SHP77 treated with DMSO at 0.1 percent for 48 hours (cell line): ENCODE results near the gene CLIC5.

Experiments
- DNase-seq: peaks from one replicate; lab custom pipeline; 2025; lab: John Stamatoyannopoulos, UW

CLIC5 gene

GRCh38 chr6:45997875-45998506 lies 17.7 kb downstream of the CLIC5 start:
- DNase-seq: no peak

GRCh38 chr6:45991189-45991588 lies 24.5 kb downstream of the CLIC5 start:
- no peak for DNase-seq

GRCh38 chr6:45990162-45990561 lies 25.5 kb downstream of the CLIC5 start:
- DNase-seq: no peak

- no peak for DNase-seq
Observed at GRCh38 chr6:45988635-45989034, 27.0 kb downstream of the CLIC5 start.

DNA sequence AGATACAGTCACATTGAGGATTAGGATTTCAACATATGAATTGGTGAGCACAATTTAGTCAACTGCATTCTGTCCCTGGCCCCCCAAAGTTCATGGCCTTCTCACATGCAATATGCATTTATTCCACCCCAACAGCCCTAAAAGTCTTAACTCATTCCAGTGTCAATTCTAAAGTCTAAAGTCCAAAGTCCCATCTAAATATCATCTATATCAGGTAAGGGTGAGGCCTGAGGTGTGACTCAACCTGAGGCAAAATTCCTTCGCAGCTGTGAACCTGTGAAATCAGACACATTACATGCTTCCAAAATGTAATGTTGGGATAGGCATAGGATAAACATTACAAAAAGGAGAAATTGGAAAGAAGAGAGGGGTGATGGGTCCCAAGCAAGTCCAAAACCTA lies 27.8 kb downstream of the CLIC5 start:
- no peak for DNase-seq

DNA sequence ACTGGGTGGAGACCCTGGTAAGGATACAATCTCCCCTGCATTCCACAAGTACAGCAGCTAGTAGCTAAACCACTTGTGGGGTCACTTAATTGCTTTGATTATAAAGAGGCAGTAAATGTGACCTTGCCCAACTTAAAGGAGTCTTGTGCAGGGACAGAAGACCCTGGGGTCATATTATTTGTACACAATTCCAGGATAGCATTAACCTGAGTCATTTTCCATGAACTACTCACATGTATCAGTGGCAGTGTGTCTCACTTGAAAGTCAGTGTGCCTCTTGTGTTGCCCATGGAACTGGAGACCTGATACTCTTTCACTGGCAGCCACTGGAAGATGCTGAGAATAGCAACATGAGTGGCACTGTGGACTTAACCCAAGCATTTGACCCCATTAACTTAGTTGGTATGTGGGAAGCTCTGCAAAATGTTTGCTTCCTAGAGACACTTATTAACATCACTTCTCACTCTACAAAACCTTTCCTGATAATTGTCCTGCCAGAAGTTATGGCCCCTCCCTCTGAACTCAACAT lies 28.9 kb downstream of the CLIC5 start:
- DNase-seq: no peak

- DNase-seq: no peak
Observed at GRCh38 chr6:45984788-45985425, 30.8 kb downstream of the CLIC5 start.

DNA sequence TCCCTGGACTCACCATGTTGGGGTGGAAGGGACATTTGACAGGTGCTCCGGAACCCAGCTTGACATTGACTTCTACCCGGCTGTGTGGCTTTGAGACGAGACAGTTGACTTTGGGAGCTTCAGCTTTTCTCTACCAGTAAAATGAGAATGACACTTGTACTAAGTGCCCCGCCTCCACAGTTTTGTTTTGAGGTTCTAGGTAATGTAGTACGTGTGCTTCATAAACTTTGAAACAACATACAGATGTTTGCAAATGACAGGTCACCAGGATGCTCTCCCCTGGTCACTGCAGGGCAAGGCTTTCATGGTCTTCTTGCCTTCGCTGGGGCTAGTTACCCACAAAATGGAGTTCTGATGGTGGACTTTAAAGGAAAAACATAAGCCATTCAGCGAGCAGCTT lies 31.3 kb downstream of the CLIC5 start:
- DNase-seq: no peak

DNA sequence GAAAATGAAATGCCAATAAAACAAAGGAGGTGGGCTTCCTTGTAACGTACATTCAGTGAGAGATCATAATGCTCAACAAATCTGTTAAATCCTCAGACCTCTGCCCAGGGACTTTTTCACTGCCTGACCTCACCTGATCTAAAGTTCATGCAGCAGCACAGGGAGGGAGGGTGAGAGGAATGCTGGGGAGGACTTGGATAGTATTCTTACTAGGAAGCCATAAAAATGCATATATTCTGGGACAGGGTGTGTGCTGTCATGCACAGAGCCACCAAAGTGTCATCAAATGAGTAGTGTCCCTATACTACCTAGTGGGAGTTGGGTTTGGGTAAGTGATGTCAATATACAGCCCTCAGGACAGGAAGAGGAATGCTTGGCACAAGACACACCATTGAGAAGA lies 32.6 kb downstream of the CLIC5 start:
- no peak for DNase-seq

DNA sequence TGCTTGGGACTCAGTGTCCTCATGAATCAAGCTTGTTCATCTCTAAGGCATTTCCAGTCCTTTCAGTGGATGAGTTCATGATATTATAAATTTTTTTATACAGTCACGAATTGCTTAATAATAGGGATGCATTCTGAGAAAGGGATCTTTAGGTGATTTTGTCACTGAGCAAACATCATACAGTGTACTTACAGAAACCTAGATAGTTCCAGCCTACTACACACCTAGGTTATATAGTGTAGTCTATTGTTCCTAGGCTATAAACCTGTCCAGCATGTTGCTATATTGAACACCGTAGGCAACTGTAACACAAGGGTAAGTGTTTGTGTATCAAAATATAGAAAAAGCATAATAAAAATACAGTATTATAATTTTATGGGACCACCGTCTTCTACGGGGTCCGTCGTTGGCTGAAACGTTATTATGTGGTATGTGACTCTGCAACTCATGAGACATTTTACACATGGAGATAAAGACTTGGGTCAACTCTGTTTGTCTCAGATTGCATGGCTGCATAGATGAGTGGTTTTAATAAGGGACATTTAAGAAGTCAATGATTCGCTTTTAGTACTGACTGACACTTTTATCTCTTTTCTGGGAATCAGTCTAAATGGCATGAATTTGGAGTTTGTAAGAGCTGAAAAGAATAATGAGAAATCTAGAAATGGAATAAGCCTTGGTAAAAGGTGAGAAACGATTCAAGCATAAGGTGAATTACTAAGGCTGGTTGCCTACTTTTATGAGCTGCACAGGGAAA lies 33.2 kb downstream of the CLIC5 start:
- no peak for DNase-seq

- no peak for DNase-seq
Observed at GRCh38 chr6:45981046-45981445, 34.6 kb downstream of the CLIC5 start.

DNA sequence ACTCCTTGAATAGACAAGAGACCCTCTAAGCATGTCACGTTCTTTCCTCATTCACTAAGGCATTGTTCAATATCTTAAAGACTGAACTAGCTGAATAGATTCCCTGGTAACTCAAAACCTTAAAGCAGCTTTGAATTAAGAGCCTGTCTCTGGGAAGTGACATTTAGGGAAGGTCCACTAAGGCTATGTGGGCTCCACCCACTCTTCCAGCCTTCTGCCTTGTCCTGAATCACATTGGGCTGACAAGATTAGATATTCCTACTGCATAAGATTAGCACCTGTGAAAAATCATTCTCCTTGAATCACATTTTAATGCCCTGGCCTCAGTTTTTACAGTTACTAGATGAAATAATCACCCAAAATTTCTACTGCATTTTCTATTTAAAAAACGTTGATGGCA lies 36.3 kb downstream of the CLIC5 start:
- no peak for DNase-seq

- DNase-seq: no peak
Observed at GRCh38 chr6:45974596-45974995, 41.1 kb downstream of the CLIC5 start.

DNA sequence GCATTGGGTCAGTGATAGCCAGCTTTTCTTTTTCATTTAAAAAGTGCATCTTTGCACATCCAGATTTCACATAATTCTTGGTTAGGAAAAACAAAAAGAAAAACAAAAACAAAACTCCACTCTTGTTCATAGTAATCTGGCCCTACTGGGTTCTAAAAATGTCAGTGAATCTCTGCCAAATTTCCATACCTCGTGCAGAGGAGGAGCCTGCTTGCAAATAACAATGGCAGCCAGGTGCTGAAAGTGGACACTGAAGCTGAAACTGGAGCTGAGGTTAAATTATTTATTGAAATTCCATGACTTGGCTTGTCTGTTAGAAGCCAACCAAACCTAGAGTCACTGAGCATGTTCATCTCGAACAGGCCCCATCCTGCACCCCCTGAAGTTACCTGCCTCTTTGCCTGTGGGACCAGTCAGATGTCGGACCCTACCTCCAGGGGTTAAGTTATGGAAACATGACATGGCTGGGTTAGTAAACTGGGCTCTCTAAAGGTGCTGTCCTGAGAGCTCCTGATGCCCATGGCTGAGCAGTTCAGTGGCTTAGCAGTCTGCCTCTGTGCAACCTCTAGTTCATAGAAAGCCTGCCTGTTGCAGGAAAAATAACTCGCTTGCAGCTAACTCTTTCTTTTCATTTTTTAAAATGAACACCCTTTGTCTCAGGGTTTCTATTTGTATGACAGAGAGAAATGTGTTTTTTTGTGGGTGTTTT lies 42.7 kb downstream of the CLIC5 start:
- no peak for DNase-seq

- DNase-seq: no peak
Observed at GRCh38 chr6:45971287-45971686, 44.4 kb downstream of the CLIC5 start.

DNA sequence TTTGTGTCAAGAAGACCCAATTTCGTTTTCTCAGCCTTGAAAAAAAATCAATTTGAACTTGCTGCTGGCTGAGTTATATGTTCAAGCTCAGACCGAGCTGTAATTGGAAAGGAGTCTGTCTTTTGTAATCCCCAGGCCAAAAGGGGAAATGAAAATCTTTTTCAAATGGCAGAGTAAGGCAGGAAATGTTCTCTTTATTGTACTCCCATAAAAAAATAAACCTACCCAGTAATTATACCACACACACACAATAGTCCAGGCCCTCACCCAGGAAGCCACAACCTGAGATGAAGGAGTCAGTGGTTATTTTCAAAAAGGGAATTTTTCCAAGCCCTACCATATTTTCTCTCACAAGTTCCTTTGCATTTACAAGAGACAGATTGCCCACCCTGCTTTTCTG lies 45.3 kb downstream of the CLIC5 start:
- no peak for DNase-seq

DNA sequence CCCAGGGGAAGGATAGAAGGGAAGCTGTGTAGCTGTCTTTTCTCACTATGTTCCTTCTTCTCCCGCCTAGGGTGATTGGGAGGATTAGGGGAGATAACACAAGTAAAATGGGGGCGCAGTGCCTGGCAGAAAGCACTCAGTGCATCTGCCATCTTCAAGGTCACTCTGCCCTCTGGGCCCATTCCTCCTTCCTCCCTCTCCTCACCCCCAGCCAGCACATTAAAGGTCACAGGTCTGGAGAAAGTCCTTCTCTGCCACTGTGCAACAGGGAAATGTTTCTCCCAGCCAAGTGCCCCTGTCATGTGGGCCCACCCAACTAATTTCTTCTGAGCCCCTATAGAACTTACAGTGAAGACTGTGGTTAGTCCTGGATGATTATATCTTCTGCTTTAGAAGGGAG lies 45.8 kb downstream of the CLIC5 start:
- no peak for DNase-seq

DNA sequence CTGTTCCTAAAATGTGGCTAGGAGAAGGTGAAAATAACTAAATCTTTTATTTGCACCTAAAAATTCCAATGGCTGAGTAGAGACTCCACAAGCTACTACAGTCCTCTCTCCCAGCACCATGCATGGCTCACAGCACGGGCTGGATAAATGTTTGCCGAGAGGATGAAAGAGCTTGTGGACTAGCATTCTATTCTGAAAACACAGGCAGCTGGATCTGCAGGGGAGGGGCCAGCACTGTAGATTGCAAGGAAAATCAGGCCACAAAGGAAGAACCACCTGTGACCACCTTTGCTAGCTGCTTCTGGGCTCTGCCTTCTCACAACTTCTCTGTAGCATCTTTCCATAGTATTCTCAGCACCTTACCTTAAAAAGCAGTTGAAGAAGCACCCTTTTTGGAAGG lies 46.6 kb downstream of the CLIC5 start:
- DNase-seq: no peak

- DNase-seq: no peak
Observed at GRCh38 chr6:45967363-45967762, 48.3 kb downstream of the CLIC5 start.

GRCh38 chr6:45966797-45967196 lies 48.9 kb downstream of the CLIC5 start:
- no peak for DNase-seq

DNA sequence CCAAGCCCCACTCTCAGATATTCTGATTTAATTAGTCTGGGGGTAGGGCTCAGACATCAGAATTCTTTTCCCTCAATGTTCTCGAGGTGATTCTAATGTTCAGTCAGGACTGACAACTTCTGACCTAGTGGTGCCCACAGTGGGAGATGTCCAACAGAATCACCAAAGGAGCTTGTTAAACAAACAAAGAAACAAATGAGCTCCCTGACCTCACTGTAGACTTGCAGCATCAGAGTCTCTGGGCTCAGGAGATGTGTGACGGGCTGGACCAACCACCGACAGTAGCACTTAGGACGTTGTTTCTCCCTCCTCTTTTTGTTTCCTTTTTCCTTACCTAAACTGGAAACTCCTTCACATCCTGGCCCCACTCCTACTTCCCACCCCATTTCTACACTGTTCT lies 49.3 kb downstream of the CLIC5 start:
- DNase-seq: no peak

DNA sequence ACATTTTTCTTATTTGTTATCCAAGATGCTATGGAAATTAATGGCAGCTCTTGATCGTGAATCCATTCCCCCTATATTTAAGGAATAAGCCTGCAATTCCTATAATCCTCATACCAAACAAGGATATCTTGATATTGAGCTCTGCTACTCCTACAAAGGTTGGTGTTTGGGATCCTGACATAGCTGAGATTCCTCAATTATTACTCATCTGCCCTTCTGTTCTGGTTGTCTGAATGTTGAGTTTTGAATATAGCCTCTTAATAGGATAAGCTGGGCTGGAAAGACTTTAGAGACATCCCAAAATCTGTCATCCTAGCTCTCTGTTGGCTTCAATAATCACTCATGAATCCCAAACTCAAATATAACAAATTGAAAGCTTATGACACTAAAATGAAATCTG lies 49.9 kb downstream of the CLIC5 start:
- no peak for DNase-seq

- no peak for DNase-seq
Observed at GRCh38 chr6:45965007-45965406, 50.7 kb downstream of the CLIC5 start.
